ENCODE measurements around the gene TNRC6C.

Gene TNRC6C, protein sequence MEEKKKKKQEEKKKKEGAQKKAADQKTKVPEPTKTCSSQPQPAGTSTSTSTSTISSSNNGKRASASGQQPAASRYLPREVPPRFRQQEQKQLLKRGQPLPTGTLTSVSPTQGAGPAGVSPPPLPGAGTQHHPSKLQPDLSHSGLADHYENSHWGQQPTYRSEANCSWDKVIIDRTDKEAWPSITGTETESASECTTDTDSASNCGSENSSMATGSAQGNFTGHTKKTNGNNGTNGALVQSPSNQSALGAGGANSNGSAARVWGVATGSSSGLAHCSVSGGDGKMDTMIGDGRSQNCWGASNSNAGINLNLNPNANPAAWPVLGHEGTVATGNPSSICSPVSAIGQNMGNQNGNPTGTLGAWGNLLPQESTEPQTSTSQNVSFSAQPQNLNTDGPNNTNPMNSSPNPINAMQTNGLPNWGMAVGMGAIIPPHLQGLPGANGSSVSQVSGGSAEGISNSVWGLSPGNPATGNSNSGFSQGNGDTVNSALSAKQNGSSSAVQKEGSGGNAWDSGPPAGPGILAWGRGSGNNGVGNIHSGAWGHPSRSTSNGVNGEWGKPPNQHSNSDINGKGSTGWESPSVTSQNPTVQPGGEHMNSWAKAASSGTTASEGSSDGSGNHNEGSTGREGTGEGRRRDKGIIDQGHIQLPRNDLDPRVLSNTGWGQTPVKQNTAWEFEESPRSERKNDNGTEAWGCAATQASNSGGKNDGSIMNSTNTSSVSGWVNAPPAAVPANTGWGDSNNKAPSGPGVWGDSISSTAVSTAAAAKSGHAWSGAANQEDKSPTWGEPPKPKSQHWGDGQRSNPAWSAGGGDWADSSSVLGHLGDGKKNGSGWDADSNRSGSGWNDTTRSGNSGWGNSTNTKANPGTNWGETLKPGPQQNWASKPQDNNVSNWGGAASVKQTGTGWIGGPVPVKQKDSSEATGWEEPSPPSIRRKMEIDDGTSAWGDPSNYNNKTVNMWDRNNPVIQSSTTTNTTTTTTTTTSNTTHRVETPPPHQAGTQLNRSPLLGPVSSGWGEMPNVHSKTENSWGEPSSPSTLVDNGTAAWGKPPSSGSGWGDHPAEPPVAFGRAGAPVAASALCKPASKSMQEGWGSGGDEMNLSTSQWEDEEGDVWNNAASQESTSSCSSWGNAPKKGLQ (N-terminal part only)

DNA sequence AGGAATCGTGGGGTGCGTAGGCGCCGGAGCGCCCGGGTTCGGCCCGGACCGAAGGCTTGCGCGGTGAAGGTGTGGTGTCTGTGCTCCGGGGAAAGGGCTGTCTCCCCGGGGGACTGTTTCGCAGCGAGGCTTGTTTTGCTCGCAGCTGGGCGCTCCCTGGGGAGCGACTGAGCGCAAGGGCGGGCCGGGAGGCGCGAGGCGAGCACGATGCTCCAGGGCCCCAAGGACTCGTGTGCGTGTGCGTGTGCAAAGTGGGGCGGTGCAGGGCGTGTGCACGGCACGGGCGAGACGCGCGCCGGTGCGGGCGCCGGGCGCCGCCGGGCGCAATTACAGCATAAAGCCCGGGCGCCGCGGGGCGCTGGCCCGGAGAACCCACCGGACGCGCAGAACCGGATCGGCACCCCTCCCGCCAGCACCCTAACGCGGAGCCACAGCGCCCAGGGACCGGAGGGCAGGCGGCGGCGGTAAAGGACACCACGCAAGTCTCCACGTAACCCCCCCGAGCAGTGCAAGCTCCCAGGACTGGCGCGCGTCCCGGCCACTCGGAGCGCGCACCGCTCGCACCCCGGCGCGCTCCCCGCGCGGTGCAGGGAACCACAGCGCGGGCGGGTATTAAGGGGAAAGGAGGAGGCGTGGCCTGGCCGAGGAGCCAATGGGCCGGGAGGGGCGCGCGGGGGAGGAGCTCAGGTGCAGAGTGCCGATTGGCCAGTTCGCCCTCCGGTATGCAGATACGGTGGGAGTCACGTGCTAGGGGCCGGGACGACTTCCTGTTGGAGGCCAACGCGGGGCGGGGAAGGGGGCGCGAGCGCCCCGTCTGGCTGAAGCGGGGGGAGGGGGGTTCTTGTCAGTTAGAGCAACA lies at the start of gene TNRC6C:
Gene TNRC6C, plus strand, starts transcription at position 847 of the 859 bp plus-strand sequence. CDS start 45,504 bp downstream, outside the sequence.
- in situ Hi-C loops (cut with HindIII; ENCODE audit: low sequenced_read_pairs) = no loop called here

DNA sequence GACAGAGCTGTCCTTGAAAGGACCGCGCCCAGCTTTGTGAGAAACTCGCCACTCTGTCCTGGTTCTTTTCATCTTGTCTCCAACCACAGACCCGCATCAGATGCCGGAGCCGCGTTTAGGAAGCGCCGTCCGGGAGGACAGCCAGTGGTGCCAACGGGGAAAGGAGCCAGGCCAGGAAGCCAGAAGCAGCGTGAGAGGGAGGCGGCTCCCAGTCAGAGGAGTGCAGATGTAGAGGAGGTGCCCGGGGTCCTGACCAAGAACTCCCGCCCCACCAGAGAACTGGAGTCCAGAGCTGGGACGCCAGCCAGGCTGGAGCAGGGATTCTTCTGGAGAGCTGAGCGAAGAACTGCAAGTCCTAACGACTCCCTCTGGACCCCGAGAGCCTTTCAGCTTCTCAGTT lies 49.3 kb upstream of the TNRC6C start:
- in situ Hi-C loops (cut with HindIII; ENCODE audit: low sequenced_read_pairs) = no loop called here

DNA sequence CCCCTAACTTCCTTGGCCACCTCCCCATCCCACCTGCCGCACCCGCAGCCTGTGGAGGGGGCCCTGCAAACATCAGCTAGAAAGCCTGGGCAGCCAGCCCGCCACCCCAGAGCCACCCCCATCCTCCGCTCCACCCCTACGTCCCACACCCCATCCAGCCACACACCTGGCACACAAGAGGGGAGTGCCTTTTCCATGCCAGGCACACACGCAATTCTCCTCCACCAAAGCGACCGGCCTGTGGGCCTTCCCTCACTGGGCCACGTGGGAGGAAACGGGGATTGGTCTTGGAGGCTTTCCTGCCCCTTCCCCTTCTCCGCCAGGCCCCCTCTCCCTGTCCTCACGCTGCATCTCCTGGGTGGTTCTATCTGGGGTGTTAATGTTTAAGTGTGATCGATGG lies 48.7 kb upstream of the TNRC6C start:
- in situ Hi-C loops (cut with HindIII; ENCODE audit: low sequenced_read_pairs) = no loop called here

DNA sequence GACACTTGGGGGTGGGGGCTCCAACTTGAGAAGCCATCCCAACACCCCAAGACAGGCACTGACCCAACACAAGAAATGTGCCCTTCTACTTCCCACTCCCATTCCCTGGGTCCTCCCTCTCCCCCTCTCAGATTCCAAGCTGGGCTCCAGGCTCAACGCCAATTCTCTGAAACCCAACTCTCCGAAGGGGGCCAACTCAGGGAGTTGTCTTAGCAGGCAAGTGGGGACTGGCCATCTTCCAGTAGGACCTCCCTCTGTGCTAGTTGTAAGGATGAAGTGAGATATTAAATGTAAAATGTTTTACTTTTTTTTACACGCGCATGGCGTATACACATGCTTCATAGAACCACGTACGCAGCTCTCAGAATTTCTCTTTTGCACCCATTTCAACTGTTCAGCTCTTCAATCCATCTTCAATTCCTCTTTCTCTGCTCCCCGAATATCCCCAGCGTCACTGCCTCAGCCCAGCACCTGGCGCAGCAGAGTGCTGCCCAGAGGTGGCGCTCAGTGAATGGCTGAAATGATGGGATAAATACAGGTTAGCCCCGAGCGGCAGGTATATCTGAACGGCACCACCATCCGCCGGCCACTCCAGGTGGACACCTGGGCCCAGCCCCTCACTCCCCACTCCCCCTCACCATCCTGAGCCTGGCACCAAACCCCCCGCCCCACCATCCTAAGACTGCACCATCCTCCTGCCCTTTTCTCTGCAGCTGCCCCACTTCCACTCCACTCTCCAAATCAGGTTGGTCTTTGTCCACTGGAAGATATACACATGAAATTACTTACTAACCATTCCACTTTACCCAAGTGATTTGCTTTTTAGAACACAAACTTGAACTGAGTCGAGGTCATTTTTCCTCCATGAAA lies 43.9 kb upstream of the TNRC6C start:
- in situ Hi-C loops (cut with HindIII; ENCODE audit: low sequenced_read_pairs) = no loop called here

DNA sequence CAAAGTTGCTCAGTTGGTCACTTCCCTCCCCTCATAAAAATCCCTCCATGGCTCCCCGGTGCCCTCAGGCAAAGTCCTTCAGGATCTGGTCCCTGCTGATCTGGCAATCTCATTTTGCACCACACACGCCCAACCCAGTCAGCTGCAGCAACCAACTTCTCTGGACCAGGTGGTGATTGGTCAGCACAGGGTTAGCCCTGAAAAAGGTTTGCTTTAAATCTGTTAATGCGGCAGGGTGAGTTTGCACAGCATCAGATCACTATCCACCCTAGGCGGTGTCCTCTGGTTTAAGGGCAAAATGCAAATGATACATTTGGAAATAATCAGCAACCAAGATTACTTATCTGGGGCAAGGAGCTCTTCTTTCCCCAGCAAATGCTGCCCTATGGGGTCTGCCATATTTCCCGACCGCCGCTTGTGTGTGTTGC lies 42.9 kb upstream of the TNRC6C start:
- in situ Hi-C loops (cut with HindIII; ENCODE audit: low sequenced_read_pairs) = no loop called here

DNA sequence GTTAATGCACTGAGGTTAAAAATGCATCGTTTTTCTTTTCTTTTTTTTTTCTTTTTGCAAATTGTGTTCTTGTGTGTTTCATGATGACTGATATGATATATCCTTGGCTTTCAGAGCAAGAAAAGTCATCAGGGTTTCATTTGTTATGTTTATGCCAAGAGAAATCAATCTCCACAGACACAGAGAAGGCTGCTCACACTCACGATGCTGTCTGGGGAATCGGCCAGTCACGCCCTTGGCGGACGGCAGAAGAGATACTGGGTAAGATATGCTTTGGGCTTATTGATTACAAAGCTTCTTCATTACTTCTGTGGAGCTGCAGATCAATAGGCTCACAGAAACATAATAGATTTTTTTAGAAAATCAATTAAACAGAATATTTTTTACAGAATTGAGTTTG lies 42.2 kb upstream of the TNRC6C start:
- in situ Hi-C loops (cut with HindIII; ENCODE audit: low sequenced_read_pairs) = no loop called here

DNA sequence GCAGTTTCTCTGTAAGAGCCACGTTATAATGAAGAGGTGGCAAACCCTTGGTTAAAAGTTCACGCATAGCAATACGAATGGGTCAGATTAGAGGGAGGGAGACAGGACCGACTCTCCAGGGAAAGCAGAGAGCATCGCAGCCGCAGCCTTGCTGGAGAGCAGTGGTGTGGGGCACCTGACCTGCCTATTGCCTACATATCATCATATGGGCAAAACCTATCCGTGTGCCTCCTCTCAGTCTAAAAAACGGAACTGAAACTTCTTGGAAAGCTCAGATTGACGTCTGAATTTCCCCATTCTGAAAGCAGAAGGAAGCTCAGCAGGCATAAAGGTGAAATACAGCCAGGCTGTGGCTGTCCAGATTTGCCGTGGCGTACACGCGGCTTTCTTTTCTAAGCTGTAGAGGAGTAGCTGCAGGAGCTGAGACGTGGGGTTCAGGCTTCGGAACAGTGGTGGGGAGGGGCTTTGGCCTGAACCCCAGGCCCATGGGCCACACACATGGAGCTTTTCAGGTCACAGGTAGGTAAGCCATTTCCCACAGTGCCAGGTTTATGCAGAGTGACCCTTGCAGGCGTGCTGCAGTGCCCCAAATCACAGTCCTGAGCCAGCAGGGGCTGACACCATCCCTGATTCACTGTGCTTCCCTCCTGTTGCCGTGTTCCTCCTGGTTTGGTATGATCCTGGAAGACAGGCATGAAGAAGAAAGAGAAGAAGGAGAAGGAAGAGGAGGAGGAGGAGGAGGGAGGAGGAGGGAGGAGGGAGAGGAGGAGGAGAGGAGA lies 41.6 kb upstream of the TNRC6C start:
- in situ Hi-C loops (cut with HindIII; ENCODE audit: low sequenced_read_pairs) = no loop called here

DNA sequence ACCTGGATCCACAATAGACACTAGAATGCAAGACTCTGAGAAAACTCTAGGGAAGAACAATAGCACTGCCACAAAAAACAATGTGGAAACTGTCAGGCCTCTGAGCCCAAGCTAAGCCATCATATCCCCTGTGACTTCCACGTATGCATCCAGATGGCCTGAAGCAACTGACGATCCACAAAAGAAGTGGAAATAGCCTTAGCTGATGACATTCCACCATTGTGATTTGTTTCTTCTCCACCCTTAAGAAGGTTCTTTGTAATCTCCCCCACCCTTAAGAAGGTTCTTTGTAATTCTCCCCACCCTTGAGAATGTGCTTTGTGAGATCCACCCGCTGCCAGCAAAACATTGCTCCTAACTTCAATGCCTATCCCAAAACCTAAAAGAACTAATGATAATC lies 39.2 kb upstream of the TNRC6C start:
- in situ Hi-C loops (cut with HindIII; ENCODE audit: low sequenced_read_pairs) = no loop called here

DNA sequence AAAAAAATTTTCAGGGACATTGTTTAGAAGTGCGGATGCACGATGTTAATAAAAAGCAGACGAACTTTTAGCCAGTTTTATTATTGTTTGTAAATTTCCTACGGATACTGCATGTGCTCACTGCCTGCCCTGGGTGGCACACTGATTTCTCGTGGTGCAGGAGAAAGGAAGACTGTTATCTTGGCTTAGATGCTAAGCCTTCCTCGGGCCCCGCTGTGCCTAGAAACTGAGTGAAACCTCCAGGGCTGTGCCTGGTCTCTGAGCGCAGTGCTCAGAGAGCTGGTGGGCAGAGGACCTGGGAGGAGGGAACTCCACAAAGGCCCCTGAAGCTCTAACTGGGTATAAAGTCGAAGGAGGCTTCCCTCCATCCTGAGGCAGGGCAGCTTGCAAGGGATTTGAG lies 35.4 kb upstream of the TNRC6C start:
- in situ Hi-C loops (cut with HindIII; ENCODE audit: low sequenced_read_pairs) = no loop called here

DNA sequence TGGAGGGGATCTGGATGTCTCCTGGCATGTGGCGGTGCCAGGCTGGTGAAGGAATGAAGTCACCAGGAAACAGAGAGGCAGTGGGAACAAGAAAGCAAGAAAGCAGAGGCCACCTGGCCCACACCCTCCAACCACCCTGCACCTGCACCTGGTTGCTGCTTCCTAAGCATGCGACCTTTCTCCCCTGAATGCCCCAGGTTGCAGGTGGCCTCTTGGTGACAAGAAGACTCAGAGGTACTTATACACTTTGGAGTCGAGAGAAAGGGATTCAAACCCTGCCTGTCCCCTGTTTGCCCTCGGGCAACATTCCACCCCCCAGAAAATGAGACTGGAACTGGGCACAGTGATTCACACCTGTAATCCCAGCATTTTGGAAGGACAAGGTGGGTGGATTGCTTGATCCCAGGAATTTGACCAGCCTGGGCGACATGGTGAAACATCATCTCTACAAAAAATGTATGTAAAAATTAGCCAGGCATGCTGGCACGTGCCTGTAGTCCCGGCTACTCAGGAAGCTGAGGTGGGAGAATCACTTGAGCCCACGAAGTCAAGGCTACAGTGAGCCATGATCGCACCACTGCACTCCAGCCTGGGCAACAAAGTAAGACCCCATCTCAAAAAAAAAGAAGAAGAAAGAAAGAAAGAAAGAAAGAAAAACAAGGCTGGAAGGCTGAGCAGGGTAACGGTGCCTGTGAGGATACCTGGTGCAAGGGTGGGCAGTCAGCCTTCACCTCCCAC lies 34.6 kb upstream of the TNRC6C start:
- in situ Hi-C loops (cut with HindIII; ENCODE audit: low sequenced_read_pairs) = no loop called here

DNA sequence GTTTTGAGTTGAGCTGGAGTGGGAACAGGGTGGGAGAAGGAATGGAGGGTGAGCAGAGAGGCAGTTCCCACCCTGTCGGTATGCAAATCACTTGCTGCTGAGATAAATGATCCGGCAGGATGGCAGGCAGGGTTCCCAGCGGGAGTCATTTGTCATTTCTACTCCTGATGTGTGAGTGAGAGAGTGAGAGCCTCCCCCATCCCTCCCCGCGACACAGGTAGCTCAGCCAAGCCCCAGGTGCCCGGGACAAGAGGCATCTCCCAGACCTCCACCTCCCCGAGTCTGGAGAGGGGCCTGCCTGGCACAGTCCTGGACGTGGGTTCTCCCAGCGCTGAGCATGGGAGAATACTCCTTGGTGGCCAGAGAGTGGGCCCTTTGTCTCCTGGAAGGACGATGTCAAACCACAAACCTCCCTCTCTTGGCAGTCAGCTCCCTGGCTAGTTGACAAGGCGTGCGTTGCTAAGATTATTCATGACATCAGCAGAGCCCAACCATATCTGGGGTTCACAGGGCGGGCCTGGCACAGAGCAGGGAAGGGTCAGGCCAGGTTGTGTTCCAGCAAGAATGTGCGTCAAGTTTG lies 33.7 kb upstream of the TNRC6C start:
- in situ Hi-C loops (cut with HindIII; ENCODE audit: low sequenced_read_pairs) = no loop called here

DNA sequence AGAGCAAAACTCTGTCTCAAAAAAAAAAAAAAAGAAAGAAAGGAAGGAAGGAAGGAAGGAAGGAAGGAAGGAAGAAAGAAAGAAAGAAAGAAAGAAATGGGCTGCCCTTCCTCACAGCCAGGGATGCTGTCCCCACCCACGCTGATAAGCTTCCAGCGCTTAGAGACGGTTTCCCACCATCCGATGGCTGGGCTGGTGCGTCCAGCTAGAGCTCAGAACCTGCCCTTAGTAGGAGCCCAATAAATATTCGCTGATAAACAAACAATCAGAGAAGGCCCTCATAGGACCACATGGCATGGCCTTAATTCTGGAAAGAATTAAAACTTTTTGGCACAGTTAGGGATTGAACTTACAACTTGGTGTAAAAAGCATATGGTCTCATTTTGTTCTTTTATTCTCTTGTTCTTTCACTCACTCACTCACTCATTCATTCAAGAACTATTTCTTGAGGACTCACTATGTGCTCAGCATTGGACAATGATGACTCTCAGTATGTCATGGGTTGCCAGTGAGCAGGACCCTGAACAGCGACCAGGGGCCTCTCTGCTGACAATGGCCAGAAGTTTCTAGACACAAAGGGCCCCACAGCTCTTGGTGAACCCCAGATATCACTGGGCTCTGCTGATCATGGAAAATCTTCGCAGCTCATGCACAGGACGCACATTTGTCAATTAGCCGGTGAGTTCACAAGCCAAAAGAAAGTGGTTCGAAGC lies 32.5 kb upstream of the TNRC6C start:
- in situ Hi-C loops (cut with HindIII; ENCODE audit: low sequenced_read_pairs) = no loop called here

DNA sequence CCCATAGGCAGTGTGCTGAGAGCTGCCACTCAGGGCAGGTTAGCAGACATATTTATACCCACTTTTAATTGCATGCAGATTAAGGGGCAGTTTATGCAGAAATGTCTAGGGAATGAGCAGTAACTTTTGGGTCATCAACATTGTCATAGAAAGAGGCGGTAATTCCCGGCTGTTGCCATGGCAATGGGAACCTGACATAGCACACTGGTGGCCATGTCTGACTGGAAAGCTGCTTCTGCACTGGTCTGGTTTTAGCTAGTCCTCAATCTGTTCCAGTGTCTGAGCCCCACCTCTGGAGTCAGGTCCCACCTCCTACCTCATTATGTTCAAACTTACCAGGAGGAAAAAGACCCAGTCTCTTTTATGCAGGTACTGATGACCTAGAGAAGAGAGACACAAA lies 31.5 kb upstream of the TNRC6C start:
- in situ Hi-C loops (cut with HindIII; ENCODE audit: low sequenced_read_pairs) = no loop called here

DNA sequence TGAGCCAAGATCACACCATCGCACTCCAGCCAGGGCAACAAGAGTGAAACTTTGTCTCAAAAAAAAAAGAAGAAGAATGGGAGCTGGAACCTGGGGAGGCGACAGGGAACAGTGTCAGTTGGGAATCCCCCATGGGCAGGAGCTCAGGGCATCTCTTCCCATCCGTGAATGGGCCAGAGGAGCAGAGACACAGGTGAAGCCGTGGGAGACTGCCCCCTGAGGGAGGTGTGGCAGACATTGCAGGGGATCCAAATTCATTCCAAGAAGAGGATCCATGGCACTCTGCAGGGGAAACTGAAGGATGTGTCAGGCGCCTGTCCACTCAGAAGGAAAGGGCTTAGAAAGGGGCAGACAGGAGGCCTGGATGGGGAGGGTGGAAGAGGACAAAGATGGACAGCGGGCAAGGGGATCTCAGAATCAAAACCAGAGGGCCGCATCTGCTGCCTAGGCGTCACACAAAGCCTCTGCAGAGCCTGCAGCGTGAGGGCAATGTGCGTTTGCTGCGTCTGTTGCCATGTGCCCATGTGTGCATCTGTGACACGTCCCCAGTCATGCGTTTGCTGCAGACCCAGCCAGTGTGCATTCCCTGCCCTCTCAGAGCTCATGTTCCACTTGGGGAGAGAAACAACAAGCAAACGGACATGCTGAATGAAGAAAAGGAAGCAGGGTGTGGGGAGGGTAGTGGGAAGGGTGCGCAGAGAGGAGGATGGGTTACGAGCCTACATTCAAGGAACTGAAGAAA lies 30.6 kb upstream of the TNRC6C start:
- in situ Hi-C loops (cut with HindIII; ENCODE audit: low sequenced_read_pairs) = no loop called here

DNA sequence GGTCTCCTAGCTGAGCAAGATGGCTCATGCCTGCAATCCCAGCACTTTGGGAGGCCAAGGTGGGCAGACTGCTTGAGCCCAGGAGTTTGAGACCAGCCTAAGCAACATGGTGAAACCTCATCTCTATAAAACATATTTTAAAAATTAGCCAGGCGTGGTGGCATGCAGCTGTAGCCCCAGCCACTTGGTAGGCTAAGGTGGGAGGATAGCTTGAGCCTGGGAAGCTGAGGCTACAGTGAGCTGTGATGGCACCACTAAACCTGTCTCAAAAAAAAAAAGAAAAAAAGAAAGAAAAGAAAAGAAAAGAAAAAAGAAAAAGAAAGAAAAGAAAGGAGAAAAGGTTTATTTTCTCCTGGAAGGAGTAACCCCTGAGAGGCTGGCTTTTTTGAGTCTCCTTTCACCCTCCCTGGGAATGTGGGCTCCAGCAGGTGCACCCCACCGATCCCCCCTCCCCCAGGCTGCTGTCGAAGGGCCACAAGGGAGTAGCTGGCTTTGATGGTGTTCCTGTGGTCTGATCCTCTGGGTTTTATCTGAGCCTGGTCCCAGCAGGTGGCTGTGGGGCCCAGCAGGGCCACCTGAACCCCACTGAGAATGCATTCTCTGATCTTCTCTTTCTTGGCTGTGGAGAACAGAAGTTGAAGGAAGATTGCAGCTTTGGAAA lies 29.9 kb upstream of the TNRC6C start:
- in situ Hi-C loops (cut with HindIII; ENCODE audit: low sequenced_read_pairs) = no loop called here

DNA sequence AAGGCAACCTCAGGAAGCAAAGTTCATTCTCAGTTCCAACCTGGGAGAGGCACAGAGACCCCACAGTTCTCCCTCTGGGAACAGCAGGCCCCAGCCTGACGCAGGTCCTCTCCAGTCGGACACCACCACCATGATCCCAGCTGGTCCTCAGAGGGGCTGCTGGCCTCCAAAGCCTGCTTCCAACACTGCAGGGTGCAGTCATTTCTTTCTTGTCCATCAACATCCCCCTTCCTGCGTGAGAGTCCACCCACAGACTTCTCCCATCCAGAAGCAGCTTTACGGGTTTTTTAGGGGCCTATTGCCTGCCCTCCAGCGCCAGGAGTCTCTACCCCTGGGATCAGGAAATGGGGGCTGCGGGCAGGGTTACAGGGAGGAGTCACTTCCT lies 29.3 kb upstream of the TNRC6C start:
- in situ Hi-C loops (cut with HindIII; ENCODE audit: low sequenced_read_pairs) = no loop called here
